ENCODE results near the gene ROGDI. TPM values are rescaled to one million over a fixed set of nuclear protein-coding genes. Genes with fewer than 3 reads are reported as not detected.
A peak's percentile ranks its signal among the peaks of the same experiment; 100 is the strongest.

Gene ROGDI
- total and polyA plus RNA-seq, 9 of the 15 experiments (the other 6 are each of a cell fraction or from before 2014, with no cell fraction given) = 0.97 to 37.3 (median 16.5) TPM

GRCh38 chr16:4780235-4780634 is 22.2 kb downstream of the ROGDI start:
- peaks cover 0 to 12% of the 10 kb centered on the region in 2 experiments; a peak in 3 of 5 replicates for H3K4me1 ChIP-seq (replicated peaks in 1 of 2; ENCODE audit: control insufficient read depth in 2 of 2, insufficient read depth in 2 of 2, low read length in 2 of 2)
- no peaks in the 10 kb centered on the region for H3K36me3 ChIP-seq (ENCODE audit: control insufficient read depth, insufficient read depth, low read length)
- no peaks in the 10 kb centered on the region for H3K79me2 ChIP-seq (ENCODE audit: control insufficient read depth, insufficient read depth, low read length)
- no peak overlapping the region for H3K4me2 ChIP-seq (ENCODE audit: insufficient read depth, low read length)
- H3K27me3 ChIP-seq (ENCODE audit: control insufficient read depth in 2 of 2, insufficient read depth in 2 of 2, low read length in 2 of 2) = no peaks in the 10 kb centered on the region
- no peaks in the 10 kb centered on the region for H3K9me3 ChIP-seq (replicated peaks; ENCODE audit: control insufficient read depth, insufficient read depth, low read depth, low read length)
- WGBS (ENCODE audit: insufficient coverage, low coverage, missing lambda C conversion rate) = 39% methylated on average over 4 of the region's 4 CpGs
- BruUV-seq (replicated peaks) = no TSS peak
- POLR2A ChIA-PET = interaction anchor here (0.6 kb wide), 1 partner anchor 89 kb away, joined by 3 read pairs; no protein-coding TSS in a partner anchor
- DNase-seq (ENCODE audit: extremely low read depth in 1 of 4, low spot score in 3 of 4) (peak in 1 of 4 experiments; percentile 22), ATAC-seq (peak; percentile 33; the same call in 1 of the 3 replicates), FAIRE-seq (no peak)
- CTCF ChIA-PET (ENCODE audit: low intra/inter-chr PET ratio) = no interaction called here
- no peak overlapping the region for H3K4me3 ChIP-seq
- no peak overlapping the region for H3K9ac ChIP-seq (ENCODE audit: insufficient read depth in 1 of 2, low read depth in 2 of 2, low read length in 2 of 2)
- in situ Hi-C loops (cut with MboI) (no loop called here), intact Hi-C loops (cut with micrococcal nuclease) (no loop called here)
- no peak overlapping the region for H3K27ac ChIP-seq (ENCODE audit: extremely low read depth, low read depth, low read length)
- 0 out of 2 replicates have a peak overlapping the region, but pooled peaks have one; percentile 14 for H2AFZ ChIP-seq (ENCODE audit: low read depth, low read length)
- H3K9me1 ChIP-seq (ENCODE audit: control insufficient read depth, insufficient read depth, low read length) = no peaks in the 10 kb centered on the region
- H4K20me1 ChIP-seq (replicated peaks; ENCODE audit: control insufficient read depth, insufficient read depth, low read length) = no peaks in the 10 kb centered on the region
- TF ChIP-seq FOS (IDR thresholded peaks at IDR 0.05; ENCODE audit: extremely low read depth, insufficient read length) (peak; percentile 18), SUPT5H (IDR thresholded peaks at IDR 0.05) (no peak), ARID2 (IDR thresholded peaks at IDR 0.05) (no peak), TAF7 (tag; IDR thresholded peaks at IDR 0.05) (no peak), CREM (IDR thresholded peaks at IDR 0.05; ENCODE audit: low read depth) (peak; percentile 53; the same call in 1 of the 2 replicates), ATF3 (IDR thresholded peaks at IDR 0.05) (peak; percentile 98), ATF3 (CRISPR knock-in tag; conservative IDR thresholded peaks at IDR 0.05) (peak; percentile 90), ZEB2 (IDR thresholded peaks at IDR 0.05) (0 out of 2 replicates have a peak, but pooled peaks have one; percentile 34), ATF1 (CRISPR knock-in tag; IDR thresholded peaks at IDR 0.05) (no peak), ATF1 (tag; IDR thresholded peaks at IDR 0.05) (peak; percentile 29; the same call in 1 of the 2 replicates), ZNF57 (CRISPR knock-in tag; IDR thresholded peaks at IDR 0.05) (no peak), ZNF696 (CRISPR knock-in tag; conservative IDR thresholded peaks at IDR 0.05) (no peak), MYNN (IDR thresholded peaks at IDR 0.05) (no peak), MYNN (CRISPR knock-in tag; IDR thresholded peaks at IDR 0.05) (no peak), JUN (IDR thresholded peaks at IDR 0.05; ENCODE audit: borderline replicate concordance, low read depth, low read length) (peak; percentile 95), JUN (CRISPR knock-in tag; IDR thresholded peaks at IDR 0.05; ENCODE audit: borderline replicate concordance) (no peak), PRMT5 (CRISPR knock-in tag; IDR thresholded peaks at IDR 0.05) (no peak), ZNF398 (CRISPR knock-in tag; IDR thresholded peaks at IDR 0.05) (no peak), DPF2 (IDR thresholded peaks at IDR 0.05) (peak; percentile 17; the same call in 1 of the 2 replicates), SMARCA4 (IDR thresholded peaks at IDR 0.05) (0 out of 2 replicates have a peak, but pooled peaks have one; percentile 34)

Data from K562 (cell line).